SJSA1 (cell line): ENCODE results near the gene ARHGEF17. TPM values are rescaled to one million over a fixed set of nuclear protein-coding genes. Genes with fewer than 3 reads are reported as not detected.

Experiments used
- DNase-seq, 2 experiments: peaks; one replicate each; pipeline ENCODE4 v3.0.0-alpha.2; 2015 to 2020; ENCODE audit warnings: low spot score in 2 of 2, low read depth in 1 of 2
- H3K27ac ChIP-seq: fragments of 250-450 bp; sonication (Bioruptor Pico); 2 replicates; pipeline ENCODE4 v1.5.1; 2020; ENCODE audit warnings: mild to moderate bottlenecking, moderate library complexity
- H3K27me3 ChIP-seq: fragments of 250-450 bp; sonication (Bioruptor Pico); replicated peaks from 2 replicates; pipeline ENCODE4 v1.5.1; 2020; ENCODE audit warnings: mild to moderate bottlenecking, moderate library complexity
- H3K36me3 ChIP-seq: fragments of 250-450 bp; sonication (Bioruptor Pico); 2 replicates; pipeline ENCODE4 v1.5.1; 2020; ENCODE audit warnings: mild to moderate bottlenecking
- H3K4me1 ChIP-seq: fragments of 250-450 bp; sonication (Bioruptor Pico); replicated peaks from 2 replicates; pipeline ENCODE4 v1.6.1; 2021; ENCODE audit warnings: mild to moderate bottlenecking
- H3K4me3 ChIP-seq: fragments of 250-450 bp; sonication (Bioruptor Pico); 2 replicates; pipeline ENCODE4 v1.5.1; 2020; ENCODE audit warnings: mild to moderate bottlenecking
- H3K9me3 ChIP-seq: fragments of 250-450 bp; sonication (Bioruptor Pico); replicated peaks from 2 replicates; pipeline ENCODE4 v1.5.1; 2020; ENCODE audit warnings: mild to moderate bottlenecking
- total RNA-seq: library from RNA; depleted of rRNA; stranded (reverse); fragments of >200 nt; shearing (Covaris generic); gene quantifications from 2 replicates; pipeline ENCODE4 v1.2.3, GENCODE V29; 2014

ARHGEF17 gene
- total RNA-seq, 1 experiment from 2014 or later, result 14.6 TPM

- Histone ChIP-seq H3K27me3 (no peaks in the 10 kb centered on the region), H3K36me3 (peaks cover 8% of the 10 kb centered on the region)
- no peak for DNase-seq
Measured at GRCh38 chr11:73380331-73380730, 72.3 kb downstream of the ARHGEF17 start.

GRCh38 chr11:73380897-73381410 lies 72.9 kb downstream of the ARHGEF17 start:
- H3K27ac ChIP-seq, result no peak overlapping the region
- DNase-seq, result no peak
- peaks cover 8% of the 10 kb centered on the region for H3K36me3 ChIP-seq
- no peaks in the 10 kb centered on the region for H3K9me3 ChIP-seq
- H3K4me1 ChIP-seq, result peaks cover 44% of the 10 kb centered on the region
- H3K4me3 ChIP-seq, result no peak overlapping the region
- H3K27me3 ChIP-seq, result no peaks in the 10 kb centered on the region

More at GRCh38 chr11:73380331-73380730, 72.3 kb downstream of the ARHGEF17 start:
- Histone ChIP-seq H3K4me3 (no peak overlapping the region), H3K27ac (no peak overlapping the region), H3K4me1 (peaks cover 42% of the 10 kb centered on the region), H3K9me3 (no peaks in the 10 kb centered on the region)

GRCh38 chr11:73381589-73381988 lies 73.5 kb downstream of the ARHGEF17 start:
- no peak overlapping the region for H3K4me3 ChIP-seq
- H3K9me3 ChIP-seq, result no peaks in the 10 kb centered on the region
- peaks cover 50% of the 10 kb centered on the region for H3K4me1 ChIP-seq
- H3K27me3 ChIP-seq, result no peaks in the 10 kb centered on the region
- H3K36me3 ChIP-seq, result peaks cover 4% of the 10 kb centered on the region
- DNase-seq, result no peak
- no peak overlapping the region for H3K27ac ChIP-seq

GRCh38 chr11:73382183-73382582 lies 74.1 kb downstream of the ARHGEF17 start:
- DNase-seq, result no peak
- no peaks in the 10 kb centered on the region; the same call in 1 of the 2 replicates for H3K36me3 ChIP-seq
- no peaks in the 10 kb centered on the region for H3K27me3 ChIP-seq
- H3K4me1 ChIP-seq, result peaks cover 46% of the 10 kb centered on the region
- H3K4me3 ChIP-seq, result no peak overlapping the region
- no peak overlapping the region for H3K27ac ChIP-seq
- H3K9me3 ChIP-seq, result no peaks in the 10 kb centered on the region

GRCh38 chr11:73382747-73383146 lies 74.7 kb downstream of the ARHGEF17 start:
- DNase-seq, result no peak
- peaks cover 44% of the 10 kb centered on the region for H3K4me1 ChIP-seq
- H3K9me3 ChIP-seq, result no peaks in the 10 kb centered on the region
- H3K36me3 ChIP-seq, result no peaks in the 10 kb centered on the region; the same call in 1 of the 2 replicates
- H3K27ac ChIP-seq, result no peak overlapping the region
- H3K27me3 ChIP-seq, result no peaks in the 10 kb centered on the region
- H3K4me3 ChIP-seq, result no peak overlapping the region

GRCh38 chr11:73383249-73384124 lies 75.4 kb downstream of the ARHGEF17 start:
- Histone ChIP-seq H3K9me3 (no peaks in the 10 kb centered on the region), H3K27ac (no peak overlapping the region), H3K36me3 (no peaks in the 10 kb centered on the region; the same call in 1 of the 2 replicates), H3K4me3 (no peak overlapping the region), H3K27me3 (no peaks in the 10 kb centered on the region), H3K4me1 (peaks cover 47% of the 10 kb centered on the region)
- no peak for DNase-seq

- Histone ChIP-seq H3K4me1 (peaks cover 52% of the 10 kb centered on the region), H3K9me3 (no peaks in the 10 kb centered on the region), H3K36me3 (no peaks in the 10 kb centered on the region), H3K27ac (no peak overlapping the region), H3K27me3 (no peaks in the 10 kb centered on the region), H3K4me3 (no peak overlapping the region)
- DNase-seq, result no peak
Measured at GRCh38 chr11:73384125-73384441, 76.0 kb downstream of the ARHGEF17 start.

GRCh38 chr11:73384531-73384871 lies 76.4 kb downstream of the ARHGEF17 start:
- no peak overlapping the region for H3K4me3 ChIP-seq
- H3K9me3 ChIP-seq, result no peaks in the 10 kb centered on the region
- H3K36me3 ChIP-seq, result no peaks in the 10 kb centered on the region
- no peak overlapping the region for H3K27ac ChIP-seq
- H3K4me1 ChIP-seq, result peaks cover 56% of the 10 kb centered on the region
- DNase-seq, result no peak
- no peaks in the 10 kb centered on the region for H3K27me3 ChIP-seq

GRCh38 chr11:73384872-73385689 lies 77.0 kb downstream of the ARHGEF17 start:
- Histone ChIP-seq H3K9me3 (no peaks in the 10 kb centered on the region), H3K27me3 (no peaks in the 10 kb centered on the region), H3K4me1 (peaks cover 56% of the 10 kb centered on the region), H3K4me3 (no peak overlapping the region), H3K27ac (no peak overlapping the region), H3K36me3 (no peaks in the 10 kb centered on the region)
- DNase-seq, result peak; percentile 53 to 56

GRCh38 chr11:73386016-73386415 lies 77.9 kb downstream of the ARHGEF17 start:
- H3K9me3 ChIP-seq, result no peaks in the 10 kb centered on the region
- no peak overlapping the region for H3K4me3 ChIP-seq
- DNase-seq, result no peak
- H3K27me3 ChIP-seq, result no peaks in the 10 kb centered on the region
- peaks cover 56% of the 10 kb centered on the region for H3K4me1 ChIP-seq
- no peaks in the 10 kb centered on the region for H3K36me3 ChIP-seq
- H3K27ac ChIP-seq, result no peak overlapping the region

- Histone ChIP-seq H3K4me3 (no peak overlapping the region), H3K27me3 (no peaks in the 10 kb centered on the region), H3K27ac (no peak overlapping the region), H3K4me1 (peaks cover 56% of the 10 kb centered on the region), H3K36me3 (no peaks in the 10 kb centered on the region), H3K9me3 (no peaks in the 10 kb centered on the region)
- no peak for DNase-seq
Measured at GRCh38 chr11:73386546-73386945, 78.5 kb downstream of the ARHGEF17 start.

- no peaks in the 10 kb centered on the region for H3K27me3 ChIP-seq
- DNase-seq, result no peak
- no peaks in the 10 kb centered on the region for H3K9me3 ChIP-seq
- no peak overlapping the region for H3K4me3 ChIP-seq
- no peak overlapping the region for H3K27ac ChIP-seq
- no peaks in the 10 kb centered on the region; the same call in 1 of the 2 replicates for H3K36me3 ChIP-seq
- peaks cover 56% of the 10 kb centered on the region for H3K4me1 ChIP-seq
Measured at GRCh38 chr11:73387594-73388264, 79.7 kb downstream of the ARHGEF17 start.

GRCh38 chr11:73388265-73389133 lies 80.4 kb downstream of the ARHGEF17 start:
- no peaks in the 10 kb centered on the region for H3K9me3 ChIP-seq
- H3K36me3 ChIP-seq, result peaks cover 4% of the 10 kb centered on the region
- no peaks in the 10 kb centered on the region for H3K27me3 ChIP-seq
- H3K27ac ChIP-seq, result no peak overlapping the region
- peaks cover 49% of the 10 kb centered on the region for H3K4me1 ChIP-seq
- DNase-seq, result no peak
- H3K4me3 ChIP-seq, result no peak overlapping the region
